Daoy (cell line): ENCODE results near the gene TCEAL1. TPM values are rescaled to one million over a fixed set of nuclear protein-coding genes. Genes with fewer than 3 reads are reported as not detected.
"Not testable (repeated sequence)": the region's sequence is repeated elsewhere in the genome, so short reads cannot be mapped to it uniquely, and the experiment has no call there.

Experiments
- DNase-seq: peaks from one replicate; pipeline ENCODE4 v3.0.0-alpha.2; 2015; ENCODE audit warnings: low read depth
- total RNA-seq: library from RNA; depleted of rRNA; stranded (reverse); fragments of >200 nt; shearing (Covaris generic); gene quantifications from 2 replicates; pipeline ENCODE4 v1.2.3, GENCODE V29; 2014; rRNA removed

Gene TCEAL1, protein sequence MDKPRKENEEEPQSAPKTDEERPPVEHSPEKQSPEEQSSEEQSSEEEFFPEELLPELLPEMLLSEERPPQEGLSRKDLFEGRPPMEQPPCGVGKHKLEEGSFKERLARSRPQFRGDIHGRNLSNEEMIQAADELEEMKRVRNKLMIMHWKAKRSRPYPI
- total RNA-seq = 14.7 and 19.0 TPM in 2 replicates

DNA sequence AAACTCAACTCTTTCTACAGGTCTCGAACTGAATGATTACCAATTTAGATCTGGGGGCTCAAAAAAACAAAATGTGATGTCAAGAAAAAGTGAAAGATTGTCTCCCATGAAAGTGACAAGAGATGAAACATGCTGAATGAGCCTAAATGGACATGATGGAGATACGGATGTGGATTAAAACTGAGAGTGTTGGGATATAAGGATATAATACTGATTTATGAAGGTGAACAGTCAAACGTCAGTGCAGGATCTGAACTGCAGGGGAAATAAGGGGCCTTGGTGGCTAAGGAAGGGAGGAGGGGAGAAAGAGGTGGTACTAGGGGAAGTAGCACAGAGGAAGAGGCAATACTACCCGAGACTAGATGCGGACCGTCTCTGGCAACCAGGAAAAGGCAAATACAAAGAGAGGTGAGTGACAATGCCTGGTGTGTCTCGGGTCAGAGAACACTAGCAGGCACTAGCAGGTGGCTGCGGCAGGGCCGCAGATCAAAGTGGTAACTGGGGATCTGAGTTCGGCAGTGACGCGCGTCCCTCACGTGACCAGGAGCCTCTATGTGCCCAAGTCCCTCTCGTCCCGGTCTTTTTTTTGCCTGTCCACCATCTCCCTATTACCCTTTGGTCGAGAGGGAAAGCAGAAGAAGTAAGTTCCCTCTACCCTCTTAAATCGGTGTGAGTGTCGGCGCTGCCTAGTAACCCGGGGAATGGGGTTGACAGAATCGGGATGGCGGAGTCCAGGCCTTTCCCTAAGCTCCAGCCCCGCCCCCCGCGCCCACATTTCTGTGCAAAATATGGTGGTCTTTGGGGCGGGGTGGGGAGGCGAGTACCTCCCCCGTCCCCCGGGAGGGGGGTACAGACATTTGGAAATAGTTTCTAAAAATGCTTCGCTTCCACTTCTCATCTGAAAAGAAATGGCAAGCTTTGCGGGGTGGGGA lies at the start of gene TCEAL1:
Gene TCEAL1, plus strand, starts transcription at position 590 of the 932 bp plus-strand sequence. CDS start 942 bp downstream, outside the sequence.
- DNase-seq = peak; percentile 43

DNA sequence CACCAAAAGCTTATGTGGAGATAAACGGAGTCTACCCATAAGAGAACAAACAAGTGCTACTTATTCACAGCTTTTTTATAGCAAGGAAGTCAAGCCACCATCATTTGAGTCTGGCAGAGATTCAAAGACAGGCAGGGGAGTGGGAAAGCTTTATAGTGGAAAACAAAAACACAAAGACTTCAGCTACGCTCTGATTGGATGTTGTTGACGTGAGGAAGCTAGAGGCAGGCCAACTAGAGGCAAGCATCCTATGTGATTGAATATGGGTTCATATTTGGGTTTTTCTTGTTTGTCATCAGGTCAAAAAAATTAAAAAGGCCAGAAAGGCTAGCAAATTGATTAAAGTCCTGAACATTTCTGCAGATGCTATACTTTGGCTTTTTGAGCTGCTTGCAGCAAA lies 44.2 kb upstream of the TCEAL1 start:
- no peak for DNase-seq

DNA sequence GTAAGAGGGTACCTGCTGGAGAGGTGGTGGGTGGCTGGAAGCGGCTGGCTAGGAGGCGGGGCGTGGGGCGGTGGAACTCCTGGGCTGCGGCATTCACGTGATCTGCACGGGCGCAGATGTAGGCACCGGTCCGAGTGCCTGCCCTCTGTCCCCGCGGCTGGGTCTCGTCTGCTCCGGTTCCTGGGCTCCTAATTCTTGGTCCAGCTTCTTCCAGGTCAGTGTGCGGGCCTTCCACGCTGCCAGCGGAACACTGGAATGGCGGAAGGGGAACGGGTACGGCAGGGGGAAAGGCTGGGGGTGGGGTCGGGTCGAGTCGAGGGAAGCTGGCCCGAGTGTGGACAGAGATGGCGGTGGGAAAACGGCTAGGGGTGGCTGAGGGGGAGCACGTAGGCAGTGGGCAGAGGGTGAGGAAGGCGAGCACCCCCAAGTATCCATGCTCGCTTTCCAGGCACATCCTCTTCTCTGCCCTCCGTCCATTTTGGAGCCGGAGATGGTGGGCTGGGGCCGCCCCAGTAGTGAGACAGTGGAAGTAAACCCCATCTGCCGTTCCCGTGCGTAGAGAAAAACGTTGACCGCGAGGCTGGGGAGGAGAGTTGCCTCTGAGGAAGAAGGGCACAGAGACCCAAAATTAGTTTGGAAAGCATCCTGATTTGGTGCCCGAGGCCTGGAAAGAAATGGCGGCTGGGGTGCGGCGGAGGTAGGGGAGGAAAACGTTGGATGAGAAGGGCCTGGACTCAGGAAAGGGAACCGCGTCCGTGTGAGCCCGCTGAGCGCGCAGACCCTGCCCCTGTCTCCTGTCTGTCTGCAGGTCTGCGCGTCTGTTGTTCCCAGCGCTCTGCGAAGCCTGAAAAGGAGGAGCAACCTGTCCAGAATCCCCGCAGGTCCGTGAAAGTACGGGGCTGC lies 43.1 kb upstream of the TCEAL1 start, which contains the start of gene TCEAL4:
Gene TCEAL4, plus strand, starts transcription at position 105 of the 903 bp plus-strand sequence. CDS start 1,161 bp downstream, outside the sequence.
- peak; percentile 48 for DNase-seq

DNA sequence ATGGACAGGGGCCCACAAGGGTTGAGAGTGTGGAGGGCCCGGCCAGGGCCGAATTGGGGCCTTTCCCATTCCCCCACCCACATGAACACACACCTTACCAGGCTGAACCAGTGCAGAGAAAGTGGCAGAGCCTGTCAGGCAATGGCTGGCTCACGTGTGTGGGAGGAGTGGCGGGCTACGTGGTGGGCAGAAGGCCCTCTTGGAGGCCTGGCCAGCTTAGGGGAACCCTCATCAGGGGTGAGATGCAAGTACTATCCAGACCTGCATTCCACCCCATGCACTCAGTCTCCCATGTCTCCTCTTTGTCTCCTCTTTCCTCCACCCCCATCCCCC lies 42.5 kb upstream of the TCEAL1 start:
- DNase-seq = no peak

DNA sequence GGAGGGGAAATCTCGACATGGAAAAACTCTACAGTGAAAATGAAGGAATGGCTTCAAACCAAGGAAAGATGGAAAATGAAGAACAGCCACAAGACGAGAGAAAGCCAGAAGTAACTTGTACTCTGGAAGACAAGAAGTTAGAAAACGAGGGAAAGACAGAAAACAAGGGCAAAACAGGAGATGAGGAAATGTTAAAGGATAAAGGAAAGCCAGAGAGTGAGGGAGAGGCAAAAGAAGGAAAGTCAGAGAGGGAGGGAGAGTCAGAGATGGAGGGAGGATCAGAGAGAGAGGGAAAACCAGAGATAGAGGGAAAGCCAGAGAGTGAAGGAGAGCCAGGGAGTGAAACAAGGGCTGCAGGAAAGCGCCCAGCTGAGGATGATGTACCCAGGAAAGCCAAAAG lies 42.1 kb upstream of the TCEAL1 start:
- no peak for DNase-seq

DNA sequence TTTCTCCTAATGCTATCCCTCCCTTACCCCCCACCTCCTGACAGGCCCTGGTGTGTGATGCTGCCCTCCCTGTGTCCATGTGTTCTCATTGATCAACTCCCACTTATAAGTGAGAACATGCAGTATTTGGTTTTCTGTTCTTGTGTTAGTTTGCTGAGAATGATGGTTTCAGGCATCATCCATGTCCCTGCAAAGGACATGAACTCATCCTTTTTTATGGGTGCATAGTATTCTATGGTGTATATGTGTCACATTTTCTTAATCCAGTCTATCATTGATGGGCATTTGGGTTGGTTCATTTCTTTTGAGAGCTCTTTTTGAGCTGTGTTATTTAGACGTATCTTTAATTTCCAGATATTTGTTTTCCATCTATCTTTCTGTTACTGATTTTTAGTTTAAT lies 36.5 kb upstream of the TCEAL1 start:
- not testable (repeated sequence) for DNase-seq

DNA sequence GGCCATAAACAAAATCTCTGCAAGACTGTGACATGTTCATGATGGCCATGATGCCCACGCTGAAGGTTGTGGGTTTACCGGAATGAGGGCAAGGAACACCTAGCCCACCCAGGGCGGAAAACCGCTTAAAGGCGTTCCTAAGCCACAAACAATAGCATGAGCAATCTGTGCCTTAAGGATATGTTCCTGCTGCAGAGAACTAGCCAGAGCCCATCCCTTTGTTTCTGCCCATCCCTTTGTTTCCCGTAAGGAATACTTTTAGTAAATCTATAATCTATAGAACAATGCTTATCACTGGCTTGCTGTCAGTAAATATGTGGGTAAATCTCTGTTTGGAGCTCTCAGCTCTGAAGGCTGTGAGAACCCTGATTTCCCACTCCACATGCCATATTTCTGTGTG lies 33.6 kb upstream of the TCEAL1 start:
- not testable (repeated sequence) for DNase-seq

DNA sequence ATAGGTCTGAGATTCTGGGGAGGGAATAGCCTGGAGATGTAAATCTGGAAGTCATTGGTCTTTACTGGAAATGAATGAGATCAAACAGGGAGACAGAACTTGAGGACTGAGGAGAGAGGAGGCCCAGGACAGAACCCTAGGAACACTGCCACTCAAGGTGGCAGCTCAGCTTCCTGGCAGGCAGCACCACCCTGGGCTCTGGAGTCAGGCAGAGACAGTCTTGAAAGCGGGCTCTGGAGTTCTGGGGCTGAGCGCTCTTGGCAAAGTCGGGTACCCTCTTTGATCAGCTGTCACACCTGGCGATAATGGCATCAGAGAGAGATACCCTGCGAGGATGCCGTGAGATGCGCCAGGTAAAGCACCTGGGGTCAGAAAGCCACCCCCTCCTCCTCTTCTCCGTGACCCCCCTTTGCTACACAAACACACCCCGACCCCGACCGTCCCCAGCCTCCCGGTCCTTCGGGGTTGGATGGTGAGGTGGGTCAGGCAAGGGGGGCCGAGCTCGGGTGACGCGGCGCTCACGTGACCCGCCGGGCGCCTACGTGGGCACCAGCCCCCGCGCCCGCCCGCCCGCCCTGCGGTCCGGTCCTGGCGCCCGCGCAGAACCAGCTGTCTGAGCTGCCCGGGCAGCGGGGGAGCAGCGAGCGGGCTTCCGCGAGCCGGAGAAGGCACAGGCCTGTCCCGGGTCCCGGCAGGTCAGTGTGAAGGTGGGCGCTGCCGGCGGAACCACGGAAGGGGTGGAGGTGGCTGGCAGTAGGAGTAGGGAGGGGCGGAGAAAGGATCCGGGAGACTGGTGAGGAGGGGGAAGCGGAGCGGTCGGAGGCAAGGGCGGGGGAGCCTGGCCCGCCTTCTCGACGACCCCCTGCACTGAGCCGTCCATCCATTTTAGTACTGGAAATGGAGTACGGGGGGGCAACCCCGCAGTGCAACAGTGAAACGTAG lies 21.1 kb upstream of the TCEAL1 start, which contains the start of gene TCEAL3:
Gene TCEAL3, plus strand, starts transcription at position 600 of the 942 bp plus-strand sequence. CDS start 1,102 bp downstream, outside the sequence.
- DNase-seq = peak; percentile 47

DNA sequence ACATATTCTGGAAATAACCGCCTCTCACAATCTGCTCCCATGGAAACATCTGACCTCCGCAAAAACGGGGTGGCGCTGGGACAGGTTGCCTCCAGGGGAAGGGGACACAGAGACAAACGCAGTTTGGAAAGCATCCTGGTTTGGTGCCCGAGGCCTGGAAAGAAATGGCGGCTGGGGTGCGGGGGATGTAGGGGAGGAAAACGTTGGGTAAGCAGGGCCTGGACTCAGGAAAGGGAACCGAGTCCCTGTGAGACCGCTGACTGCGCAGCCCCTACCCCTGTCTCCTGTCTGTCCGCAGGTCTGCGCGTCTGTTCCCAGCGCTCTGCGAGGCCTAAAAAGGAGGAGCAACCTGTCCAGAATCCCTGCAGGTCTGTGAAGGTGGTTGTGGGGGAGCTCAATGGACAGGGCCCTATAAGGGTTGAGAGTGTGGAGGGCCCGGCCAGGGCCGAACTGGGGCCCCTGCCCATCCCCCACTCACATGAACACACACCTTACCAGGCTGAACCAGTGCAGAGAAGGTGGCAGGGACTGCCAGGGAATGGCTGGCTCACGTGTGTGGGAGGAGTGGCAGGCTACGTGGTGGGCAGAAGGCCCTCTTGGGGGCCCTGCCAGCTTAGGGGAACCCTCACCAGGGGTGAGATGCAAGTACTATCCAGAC lies 20.3 kb upstream of the TCEAL1 start:
- DNase-seq = no peak

DNA sequence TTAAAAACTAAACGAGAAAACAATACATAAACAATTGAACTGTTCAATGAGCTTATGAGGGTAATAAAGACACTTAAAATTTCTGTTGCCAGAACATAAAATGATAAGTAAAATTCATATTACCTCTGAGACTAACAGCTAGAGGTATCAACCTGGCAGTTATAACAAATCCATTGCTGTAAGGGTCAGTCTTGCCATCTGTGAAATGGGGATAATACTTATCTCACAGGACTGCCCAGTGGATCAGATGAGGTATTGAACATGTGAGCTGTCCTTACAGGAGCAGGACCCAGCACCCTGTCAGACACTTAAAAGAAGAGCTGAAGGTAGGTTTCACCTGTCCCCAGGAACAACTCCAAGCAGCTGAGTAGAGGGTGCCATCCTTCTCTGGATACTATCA lies 18.5 kb upstream of the TCEAL1 start:
- DNase-seq = no peak

DNA sequence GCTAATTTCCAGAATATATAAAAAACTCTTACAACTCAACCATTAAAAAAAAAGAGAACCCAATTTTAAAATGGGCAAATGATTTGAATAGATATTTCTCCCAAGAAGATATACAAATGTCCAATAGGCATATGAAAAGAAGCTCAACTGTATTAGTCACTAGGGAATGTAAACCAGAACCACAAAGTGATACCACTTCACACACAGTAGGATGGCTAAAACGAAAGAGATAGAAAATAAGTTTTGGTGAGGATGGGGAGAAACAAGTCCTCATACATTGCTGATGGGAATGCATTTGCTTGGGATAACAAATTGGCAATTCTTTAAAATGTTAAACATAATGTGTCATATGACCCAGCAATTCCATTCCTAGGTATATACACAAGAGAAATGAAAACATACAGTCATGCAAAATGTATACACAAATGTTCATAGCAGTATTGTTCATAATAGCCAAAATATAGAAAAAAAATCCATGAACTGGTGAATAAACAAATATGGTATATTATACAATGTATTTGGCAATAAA lies 15.3 kb upstream of the TCEAL1 start:
- no peak for DNase-seq

DNA sequence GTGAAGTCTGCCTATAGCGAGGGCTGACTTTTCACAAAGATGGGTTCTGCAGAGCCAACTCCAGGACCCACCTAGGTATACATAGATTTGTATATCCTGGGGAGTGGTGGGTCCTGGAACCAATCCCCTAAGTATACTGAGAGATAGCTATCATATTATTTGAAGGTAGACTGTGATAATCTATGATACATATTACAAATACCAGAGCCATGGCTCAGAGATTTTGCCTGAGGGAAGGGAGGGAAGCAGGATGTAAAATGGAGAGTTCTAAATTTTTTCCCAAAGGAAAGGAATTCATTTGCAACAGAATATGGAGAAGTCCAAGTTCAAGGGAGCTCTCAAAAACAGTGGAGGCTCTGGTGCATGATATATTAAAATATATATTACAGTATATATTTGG lies 13.8 kb upstream of the TCEAL1 start:
- DNase-seq = peak; percentile 24

DNA sequence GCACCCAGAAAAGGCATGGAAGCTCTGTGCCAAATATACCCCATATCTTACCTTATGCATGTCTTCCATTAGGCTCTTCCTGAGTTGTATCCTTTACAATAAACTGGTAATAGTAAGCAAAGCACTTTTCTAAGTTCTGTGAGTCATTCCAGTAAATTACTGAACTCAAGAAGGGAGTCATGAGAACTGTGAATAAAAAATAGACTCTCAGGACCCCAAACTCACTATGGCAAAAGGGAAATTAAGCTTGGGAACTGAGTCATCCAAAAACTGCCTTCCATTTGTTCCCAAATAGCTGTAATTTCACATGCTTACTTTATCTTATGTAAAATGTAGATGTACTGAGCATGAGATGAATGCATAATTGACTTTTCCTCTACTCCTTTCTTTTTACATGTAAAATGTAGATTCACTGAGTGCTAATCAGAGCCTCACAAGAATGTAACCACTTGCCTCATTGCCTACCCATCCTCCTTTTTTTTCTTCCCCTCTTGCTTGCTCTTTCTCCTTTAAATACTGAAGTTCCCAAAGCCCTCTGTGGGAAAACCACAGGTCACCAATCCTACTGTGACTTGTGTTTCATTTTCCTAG lies 12.9 kb upstream of the TCEAL1 start:
- DNase-seq = peak; percentile 3

DNA sequence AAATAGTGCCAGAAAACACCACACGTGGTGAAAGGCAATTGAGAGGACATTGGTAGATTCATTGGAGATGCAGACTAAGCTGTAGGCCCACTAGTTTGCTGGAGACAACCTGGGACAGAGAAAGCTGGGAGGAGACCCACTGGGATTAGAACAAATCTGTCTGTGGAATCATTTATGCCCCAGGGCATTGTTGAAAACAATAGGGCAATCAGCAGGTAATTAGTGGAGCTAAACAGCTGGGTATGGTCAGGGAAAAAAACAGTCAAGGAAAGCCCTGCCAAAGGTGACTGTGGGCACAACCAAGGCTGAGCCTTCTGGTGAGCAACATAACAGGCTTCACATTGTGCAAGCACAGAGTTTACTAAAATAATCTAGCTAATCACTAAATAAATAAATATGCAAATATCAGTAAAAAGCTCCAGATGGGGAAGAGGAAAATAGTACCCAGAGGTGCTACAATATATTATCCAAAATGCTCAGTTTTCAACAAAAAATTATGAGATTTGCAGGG lies 12.0 kb upstream of the TCEAL1 start:
- DNase-seq = no peak

DNA sequence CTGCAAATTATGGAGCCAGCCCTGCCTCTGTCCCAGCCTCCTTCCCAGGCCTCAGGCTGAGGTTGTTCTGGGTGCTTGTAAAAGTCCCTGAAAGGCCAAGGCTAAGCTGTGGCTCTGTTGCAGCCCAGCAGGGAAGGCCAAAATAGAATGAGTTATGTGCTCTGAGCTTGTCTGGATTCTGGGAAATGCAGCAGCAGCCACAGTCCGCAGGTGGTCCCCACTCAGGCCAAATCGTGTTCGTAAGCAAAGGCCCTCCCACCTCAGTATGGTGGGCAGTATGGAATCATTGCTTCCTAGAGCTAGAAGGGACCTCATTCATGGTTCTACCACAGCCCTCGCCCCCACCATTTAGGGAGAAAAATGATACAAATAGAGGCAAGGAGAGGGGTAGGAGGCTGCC lies 4.7 kb upstream of the TCEAL1 start:
- DNase-seq = no peak

DNA sequence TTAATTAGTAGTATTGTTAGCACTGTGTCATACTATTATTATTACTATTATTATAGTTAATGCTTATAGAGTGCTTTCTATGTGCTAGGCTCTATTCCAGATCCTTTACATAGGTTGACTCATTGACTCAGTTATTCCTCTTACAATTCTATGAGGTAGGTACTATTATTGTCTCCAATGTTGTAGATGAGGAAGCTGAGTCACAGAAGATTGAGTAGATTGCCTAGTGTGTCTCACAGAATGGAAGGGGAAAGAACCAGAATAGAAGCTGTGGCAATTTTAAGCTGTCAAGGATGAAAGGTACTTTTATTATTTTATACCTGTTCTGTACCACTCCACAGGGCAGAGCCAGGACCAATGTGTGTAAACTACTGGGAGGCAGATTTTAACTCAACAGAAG lies 1.9 kb upstream of the TCEAL1 start:
- DNase-seq = no peak

DNA sequence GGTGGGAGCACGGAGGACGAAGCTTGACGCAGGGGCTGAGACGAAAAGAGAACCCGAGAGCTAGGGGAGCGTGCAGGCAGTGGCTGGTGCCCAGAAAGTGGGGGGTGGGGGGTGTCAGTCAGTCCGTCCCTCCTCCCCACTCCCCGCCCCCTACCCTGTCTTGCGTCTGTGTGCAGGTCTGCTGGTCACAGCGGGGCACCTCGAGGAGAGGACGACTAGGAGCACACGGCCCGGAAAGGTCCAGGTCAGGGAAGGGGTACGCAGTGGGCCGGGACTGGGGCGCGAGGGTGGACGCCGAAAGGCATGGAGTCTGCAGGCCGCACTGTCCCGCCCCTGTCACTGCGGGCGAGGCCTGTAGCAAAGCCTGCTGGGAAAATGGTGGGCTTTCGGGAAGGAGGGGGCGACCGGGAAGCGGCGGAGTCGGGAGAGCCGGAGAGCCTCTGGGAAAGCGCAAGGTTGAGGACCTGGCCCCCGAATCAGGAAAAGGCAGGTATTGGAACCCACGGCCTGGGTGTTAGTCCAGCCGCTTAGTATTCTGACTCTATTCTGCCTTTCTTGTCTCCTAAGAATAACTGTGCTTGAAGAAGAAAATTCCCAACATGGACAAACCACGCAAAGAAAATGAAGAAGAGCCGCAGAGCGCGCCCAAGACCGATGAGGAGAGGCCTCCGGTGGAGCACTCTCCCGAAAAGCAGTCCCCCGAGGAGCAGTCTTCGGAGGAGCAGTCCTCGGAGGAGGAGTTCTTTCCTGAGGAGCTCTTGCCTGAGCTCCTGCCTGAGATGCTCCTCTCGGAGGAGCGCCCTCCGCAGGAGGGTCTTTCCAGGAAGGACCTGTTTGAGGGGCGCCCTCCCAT lies 769 bp downstream of the TCEAL1 start:
- DNase-seq = peak; percentile 63

DNA sequence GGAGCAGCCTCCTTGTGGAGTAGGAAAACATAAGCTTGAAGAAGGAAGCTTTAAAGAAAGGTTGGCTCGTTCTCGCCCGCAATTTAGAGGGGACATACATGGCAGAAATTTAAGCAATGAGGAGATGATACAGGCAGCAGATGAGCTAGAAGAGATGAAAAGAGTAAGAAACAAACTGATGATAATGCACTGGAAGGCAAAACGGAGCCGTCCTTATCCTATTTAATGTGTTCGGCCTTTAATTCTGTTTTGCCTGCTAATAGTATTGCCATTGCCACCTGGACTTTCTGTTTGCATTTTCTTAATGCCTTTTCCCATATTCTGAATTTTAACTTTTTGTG lies 1.4 kb downstream of the TCEAL1 start:
- no peak for DNase-seq

DNA sequence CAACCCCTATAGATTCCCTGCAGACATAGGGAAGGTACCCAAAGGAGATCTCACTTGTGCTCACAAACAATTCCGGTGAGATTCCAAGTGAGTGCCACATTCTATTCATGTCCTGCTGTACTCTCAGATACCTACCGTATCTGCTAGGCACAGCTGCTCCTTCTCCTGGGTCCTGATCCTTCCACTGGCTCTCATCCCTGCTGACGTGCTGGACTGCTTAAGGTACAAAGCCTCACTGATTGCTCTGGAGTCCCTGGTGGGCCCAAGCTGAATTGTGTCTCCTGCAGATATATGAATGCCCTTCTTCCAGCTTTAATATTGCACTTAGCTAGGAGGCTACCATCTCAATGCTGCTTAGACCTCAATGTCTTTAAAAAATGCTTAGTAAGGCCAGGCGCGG lies 2.4 kb downstream of the TCEAL1 start:
- DNase-seq = no peak
